H1 (cell line): ENCODE measurements around the gene RBM47. TPM values are rescaled to one million over a fixed set of nuclear protein-coding genes. Genes with fewer than 3 reads are reported as not detected.

Experiments
- CHD2 ChIP-seq: IDR thresholded peaks from 2 replicates; pipeline ENCODE4 v1.6.1; 2012; ENCODE audit warnings: low read length, improper control_type of control experiment
- JUN ChIP-seq: IDR thresholded peaks from 2 replicates; pipeline ENCODE4 v1.6.1; 2011; ENCODE audit warnings: low read depth, mild to moderate bottlenecking, improper control_type of control experiment, low read length
- KDM1A ChIP-seq: fragments of 200-600, 300-600 bp; sonication (generic); IDR thresholded peaks from 2 replicates; pipeline ENCODE4 v1.7.1; 2016; ENCODE audit warnings: mild to moderate bottlenecking, low read length, borderline replicate concordance
- RNF2 ChIP-seq: fragments of 200-900, 300-1000 bp; sonication (generic); IDR thresholded peaks from 2 replicates; pipeline ENCODE4 v1.7.1; 2016; ENCODE audit warnings: borderline replicate concordance, low read depth, mild to moderate bottlenecking, antibody characterized with exemption, low read length; ENCODE audit not compliant: poor library complexity, severe bottlenecking; ENCODE audit errors: missing control alignments
- TAF7 ChIP-seq: optimal IDR thresholded peaks from 2 replicates; pipeline ENCODE3; 2011; ENCODE audit warnings: low read depth, mild to moderate bottlenecking, inconsistent platforms, low read length, moderate library complexity, borderline replicate concordance
- TBP ChIP-seq: IDR thresholded peaks from 2 replicates; pipeline ENCODE4 v1.6.1; 2011; ENCODE audit warnings: low read depth, low read length, improper control_type of control experiment
- polyA plus RNA-seq, 7 experiments: library from polyadenylated mRNA; depleted of rRNA in 3 of 7; stranded (reverse) in 5 of 7; unstranded in 2 of 7; fragments of >200 nt in 5 of 7; fragments of 200-250 nt in 2 of 7; gene quantifications; 1 replicate in 5 of 7; 2 replicates in 1 of 7; 4 replicates in 1 of 7; pipeline versions ENCODE4 v1.2.1 to v1.2.3, GENCODE V29; 2011 to 2013; ENCODE audit warnings: missing spikeins in 2 of 7, mixed read lengths in 2 of 7
- total RNA-seq: library from RNA; stranded (reverse); fragmentation: NEBNext Ultra II Directional; extraction: Animal tissue kit (Norgen Biotek cat#: 25700); gene quantifications from 2 replicates; pipeline ENCODE4 v1.2.1, GENCODE V29; 2021

The RBM47 gene
- total and polyA plus RNA-seq, 2 of the 8 experiments (the other 6 are each of a cell fraction or from before 2014, with no cell fraction given), result 42.8 to 78.9 TPM

- TF ChIP-seq KDM1A, result no peak
- TF ChIP-seq CHD2, result no peak
- no peak for TF ChIP-seq RNF2
- TF ChIP-seq TAF7, result no peak
- no peak for TF ChIP-seq TBP
- TF ChIP-seq JUN, result no peak
Observed at GRCh38 chr4:40466789-40467188, 162.9 kb downstream of the RBM47 start (continued).
